Fibroblast of skin of left quadriceps (primary cell): Measurements from ENCODE around the gene ARID5B.
"Not testable (repeated sequence)": the region's sequence is repeated elsewhere in the genome, so short reads cannot be mapped to it uniquely, and the experiment has no call there.

Experiments used
- DNase-seq, 2 experiments: peaks; one replicate each; pipeline ENCODE4 v3.0.0-alpha.2; 2013; ENCODE audit warnings: low read depth in 2 of 2

ARID5B gene

DNA sequence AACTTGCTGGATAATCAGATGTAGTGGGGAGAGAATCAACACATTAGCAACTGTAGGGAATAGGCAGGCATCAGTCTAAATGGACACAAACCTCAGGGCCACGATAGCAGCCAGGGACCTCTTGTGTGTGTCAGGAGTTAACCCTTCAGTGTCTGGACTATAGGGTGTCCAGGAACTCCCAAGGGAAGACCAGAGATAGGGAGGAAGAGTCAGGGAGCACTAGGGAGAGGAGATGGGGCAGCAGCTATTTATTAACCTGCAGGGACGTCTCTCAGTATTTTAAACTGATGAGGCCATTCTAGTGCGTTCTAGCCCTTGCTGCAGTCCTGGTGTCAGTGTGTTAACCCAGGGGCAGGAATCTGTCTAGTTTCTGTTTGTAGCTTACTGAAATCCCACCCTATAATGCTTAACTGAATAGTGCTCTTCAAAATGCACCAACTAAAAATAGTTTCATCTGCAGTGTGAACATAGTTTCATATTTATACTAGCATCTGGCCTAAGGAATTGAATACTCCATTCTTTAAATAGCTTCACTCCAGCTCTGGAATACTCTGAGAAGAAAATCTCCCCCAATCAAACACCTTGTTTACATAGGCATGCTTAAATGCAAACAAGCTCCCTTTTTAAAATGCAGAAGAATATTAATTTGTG is 62.7 kb downstream of the ARID5B start:
- no peak for DNase-seq

DNA sequence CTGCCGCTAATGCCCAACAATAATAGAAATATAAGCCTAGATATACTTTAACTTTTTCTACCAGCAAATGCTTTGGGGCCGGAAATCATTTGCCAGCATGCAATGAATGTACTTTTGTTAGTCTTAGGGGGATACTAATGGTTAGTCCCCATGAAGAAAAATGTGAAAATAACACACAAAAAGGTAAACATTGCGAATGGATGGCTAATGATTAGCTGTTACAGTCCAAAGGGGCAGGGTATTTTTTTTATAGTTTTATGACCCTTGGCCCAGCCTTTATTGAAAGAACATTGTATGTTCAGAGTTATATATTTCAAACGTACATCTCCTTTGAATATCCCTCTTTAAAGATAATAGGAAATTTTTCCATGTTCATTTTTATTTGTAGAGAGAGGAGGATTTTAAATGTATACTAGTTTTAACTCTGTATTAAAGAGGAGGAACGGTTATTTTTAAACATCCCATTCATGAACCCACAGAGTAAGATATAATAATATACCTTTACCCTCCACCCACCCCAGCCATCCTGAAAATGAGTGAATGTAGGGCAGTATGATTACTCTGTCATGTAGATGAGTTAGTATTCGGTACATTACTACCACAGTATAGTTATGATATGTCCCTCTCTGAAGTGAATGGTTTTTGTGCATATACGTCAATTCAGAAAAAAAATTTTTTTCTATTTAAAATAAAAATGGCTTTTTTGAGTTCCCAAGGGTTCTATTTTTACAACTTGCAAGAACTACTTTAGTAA is 63.6 kb downstream of the ARID5B start:
- DNase-seq, result no peak

DNA sequence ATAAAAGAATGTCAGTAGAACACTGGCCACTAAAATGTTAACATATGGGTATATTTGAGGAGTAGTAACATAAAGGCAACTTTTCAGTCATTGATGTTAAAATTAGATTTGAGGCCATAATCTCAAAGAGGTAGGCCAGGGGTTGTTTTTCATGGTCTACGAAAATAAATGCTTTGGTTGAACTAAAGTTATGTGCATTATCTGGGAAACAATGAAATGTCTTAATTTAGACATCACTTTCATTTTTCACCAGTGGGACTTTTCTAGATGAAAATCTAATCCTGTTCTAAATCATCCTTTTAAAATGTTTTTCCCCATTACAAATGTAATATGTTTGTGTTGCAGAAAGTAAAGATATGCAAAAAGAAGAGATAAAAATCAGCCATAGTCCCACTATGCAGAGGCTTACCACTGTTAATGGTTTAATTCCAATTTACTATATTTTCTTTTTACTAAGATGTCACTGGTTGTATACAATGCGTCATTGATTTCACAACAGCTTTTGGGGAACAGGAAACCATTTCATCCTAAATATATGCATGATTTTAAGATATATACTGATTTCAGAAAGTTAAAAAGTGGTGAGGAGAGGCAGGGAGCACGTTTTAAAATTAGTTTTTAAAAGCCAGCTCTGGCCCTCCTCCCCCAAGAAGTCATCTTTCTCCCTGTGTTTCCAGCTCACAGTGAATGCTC is 64.3 kb downstream of the ARID5B start:
- no peak for DNase-seq

DNA sequence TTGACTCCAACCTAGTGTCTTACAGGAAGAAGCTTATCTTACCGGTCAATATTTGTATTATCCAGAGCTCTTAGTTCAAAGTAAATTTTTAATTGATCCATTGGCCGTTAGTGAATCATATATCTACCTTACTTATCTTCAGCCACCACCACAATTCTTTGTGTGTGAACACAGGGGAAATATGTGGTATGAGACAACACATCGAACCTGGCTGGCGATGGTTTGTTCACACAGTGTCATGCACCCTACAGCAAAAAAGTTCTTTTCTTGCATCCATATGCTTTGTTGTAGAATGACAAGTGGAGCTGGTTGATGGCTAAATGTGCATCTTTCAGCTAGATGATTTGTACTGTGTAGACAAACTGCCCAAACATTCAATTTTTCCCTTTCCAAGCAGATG is 65.8 kb downstream of the ARID5B start:
- DNase-seq, result no peak

DNA sequence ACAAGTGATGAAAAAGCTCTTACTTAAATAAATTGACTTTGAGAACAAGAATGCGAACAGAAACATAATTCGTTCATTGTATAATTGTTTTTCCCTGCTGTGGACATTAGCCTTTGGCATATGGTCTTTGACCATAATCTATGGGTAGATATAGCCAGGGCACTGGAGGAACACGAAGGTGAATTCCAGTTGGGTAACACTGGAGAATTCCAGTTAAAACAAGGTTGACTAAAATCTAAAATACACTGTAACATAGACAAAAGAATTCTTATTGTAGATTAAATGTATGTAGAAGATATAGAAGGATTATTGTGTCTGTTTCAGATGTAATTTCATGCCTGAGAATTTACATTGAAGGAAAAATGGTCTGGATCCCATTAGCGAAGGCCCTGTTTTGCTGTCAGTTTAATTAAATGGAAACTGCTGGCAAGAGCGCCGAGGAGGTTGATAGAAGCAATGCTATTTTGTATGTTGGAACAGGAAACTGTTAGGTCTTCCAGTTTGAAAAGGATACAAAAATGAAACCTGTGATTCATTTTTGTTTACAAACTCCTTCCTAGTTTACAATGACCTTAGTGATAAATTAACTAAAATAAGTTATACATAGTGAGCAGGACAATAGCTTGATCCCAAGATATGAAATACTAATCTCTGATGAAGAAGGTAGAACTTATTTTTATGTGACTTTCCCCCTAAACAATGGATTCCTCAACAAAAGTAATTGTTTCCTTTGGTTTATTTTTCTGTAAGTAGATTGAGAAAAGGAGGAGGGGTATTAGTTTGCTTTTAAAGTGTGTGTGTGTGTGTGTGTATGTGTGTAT is 68.9 kb downstream of the ARID5B start:
- peak; percentile 54 to 57 for DNase-seq

DNA sequence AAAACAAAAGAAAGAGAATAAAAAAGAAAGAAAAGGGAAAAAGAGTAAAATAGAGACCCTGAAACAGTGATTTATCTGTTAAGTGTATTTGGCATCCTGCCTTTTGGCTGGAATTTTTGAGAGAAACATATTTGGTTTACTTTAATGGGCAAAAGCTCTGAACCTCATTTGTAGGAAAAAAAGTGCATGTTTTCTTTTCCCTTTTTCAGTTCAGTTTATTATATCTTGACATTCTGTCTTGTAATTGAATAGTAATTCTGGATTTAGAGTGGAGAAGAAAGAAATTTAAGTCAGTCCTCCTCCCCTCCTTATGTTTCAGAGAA is 69.5 kb downstream of the ARID5B start:
- DNase-seq, result no peak

DNA sequence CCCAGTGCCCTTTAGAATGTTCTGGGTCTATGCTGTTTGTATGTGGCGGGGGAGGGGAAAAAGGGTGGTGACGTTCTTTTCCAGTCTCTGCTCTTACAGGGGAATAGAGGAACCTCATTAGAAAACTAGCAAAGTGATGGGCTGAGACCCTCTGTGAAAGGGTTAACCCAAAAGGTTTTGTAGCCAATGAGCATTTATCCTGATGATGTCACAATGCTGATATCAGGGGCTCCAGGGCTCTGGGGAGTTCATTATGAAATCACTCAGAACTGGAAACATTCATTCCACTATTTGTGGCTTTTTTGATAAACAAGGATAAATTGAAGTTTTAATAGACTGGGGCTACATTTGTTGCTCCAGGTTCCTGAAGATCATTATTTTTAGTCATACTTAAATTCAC is 71.7 kb downstream of the ARID5B start:
- DNase-seq, result no peak

DNA sequence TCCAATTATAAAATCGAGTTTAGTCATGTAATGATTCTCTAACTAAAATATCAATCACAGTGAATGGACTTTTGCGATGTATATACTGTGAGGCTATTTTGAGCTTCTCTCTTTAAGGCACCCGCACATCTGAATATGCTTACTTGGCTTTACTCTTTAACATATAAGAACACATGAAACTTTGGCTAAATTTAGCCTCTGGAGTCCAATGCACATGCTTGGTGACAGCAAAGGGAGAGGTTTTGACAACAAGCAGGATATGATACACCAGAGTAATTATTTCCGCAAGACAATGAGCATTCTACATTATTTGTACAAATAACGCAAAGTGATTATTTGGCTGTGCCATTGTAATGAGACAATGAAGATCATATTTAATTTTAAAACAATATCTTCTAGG is 72.4 kb downstream of the ARID5B start:
- DNase-seq, result no peak

DNA sequence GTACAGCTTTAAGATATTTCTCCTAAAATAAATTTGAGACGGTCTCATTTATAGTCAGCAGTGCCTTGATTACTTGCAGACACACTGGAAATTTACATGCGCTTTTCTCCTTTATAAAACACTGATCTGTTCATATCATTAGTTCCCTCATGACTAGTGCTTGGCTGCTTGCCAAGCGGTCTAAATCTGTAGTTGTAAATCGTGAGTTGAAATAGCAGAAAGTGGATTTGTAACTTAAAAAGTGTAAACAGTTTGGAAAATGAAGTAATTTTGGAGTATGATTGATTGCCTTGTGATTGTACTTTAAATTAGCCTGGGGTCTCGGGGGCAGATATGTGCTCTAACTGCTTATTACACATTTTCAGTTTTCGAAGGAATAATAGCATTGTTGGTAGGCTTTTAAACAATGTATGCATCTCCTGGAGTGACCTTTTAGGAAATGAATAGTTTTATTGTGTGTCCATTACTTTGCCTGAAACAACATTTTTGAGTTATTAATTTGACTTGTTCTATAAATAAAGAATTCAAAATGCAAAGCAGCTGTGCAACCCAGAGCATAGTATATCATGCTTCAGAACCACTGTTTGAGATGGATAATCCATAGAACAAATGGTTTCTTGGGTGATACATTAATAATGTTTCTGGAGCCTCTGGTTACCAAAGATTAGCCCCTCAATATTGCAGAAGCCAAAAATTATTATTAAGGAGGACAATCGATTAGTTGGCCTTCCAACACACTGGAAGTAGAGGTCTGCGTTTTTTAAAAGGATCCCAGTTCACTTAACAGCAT is 73.3 kb downstream of the ARID5B start:
- DNase-seq, result peak; percentile 68 to 73

DNA sequence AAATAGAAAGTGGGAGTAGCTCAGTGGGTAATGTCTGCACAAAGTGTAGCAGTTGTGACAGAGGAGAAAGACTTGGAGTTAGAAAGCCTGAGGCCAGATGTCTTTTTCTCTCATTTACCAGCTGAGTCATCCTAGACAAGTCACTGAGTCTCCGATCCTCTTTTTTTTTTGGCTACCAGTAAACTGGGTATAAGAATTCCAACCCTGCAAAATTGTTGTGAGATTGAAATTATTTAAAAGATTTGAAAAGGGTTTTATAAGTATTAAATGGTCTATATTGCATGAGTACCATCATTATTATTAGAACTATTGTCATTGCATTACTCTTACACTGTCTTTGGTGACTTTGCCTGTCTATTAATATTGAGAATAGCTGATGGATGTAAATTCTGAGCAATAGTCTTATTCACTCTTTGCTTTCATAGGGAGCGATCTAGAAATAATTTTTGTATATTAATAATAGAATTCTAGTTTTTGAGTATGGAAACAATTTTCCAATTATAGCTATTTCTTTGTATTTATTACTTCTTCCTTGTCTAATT is 74.0 kb downstream of the ARID5B start:
- DNase-seq, result peak; percentile 55 to 61

DNA sequence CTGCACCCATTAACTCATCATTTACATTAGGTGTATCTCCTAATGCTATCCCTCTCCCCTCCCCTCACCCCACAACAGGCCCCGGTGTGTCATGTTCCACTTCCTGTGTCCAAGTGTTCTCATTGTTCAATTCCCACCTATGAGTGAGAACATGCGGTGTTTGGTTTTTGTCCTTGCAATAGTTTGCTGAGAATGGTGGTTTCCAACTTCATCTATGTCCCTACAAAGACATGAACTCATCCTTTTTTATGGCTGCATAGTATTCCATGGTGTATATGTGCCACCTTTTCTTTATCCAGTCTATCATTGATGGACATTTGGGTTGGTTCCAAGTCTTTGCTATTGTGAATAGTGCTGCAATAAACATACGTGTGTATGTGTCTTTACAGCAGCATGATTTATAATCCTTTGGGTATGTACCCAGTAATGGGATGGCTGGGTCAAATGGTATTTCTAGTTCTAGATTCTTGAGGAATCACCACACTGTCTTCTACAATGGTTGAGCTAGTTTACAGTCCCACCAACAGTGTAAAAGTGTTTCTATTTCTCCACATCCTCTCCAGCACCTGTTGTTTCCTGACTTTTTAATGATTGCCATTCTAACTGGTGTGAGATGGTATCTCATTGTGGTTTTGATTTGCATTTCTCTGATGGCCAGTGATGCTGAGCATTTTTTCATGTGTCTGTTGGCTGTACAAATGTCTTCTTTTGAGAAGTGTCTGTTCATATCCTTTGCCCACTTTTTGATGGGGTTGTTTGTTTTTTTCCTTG is 75.6 kb downstream of the ARID5B start:
- DNase-seq, result not testable (repeated sequence)

DNA sequence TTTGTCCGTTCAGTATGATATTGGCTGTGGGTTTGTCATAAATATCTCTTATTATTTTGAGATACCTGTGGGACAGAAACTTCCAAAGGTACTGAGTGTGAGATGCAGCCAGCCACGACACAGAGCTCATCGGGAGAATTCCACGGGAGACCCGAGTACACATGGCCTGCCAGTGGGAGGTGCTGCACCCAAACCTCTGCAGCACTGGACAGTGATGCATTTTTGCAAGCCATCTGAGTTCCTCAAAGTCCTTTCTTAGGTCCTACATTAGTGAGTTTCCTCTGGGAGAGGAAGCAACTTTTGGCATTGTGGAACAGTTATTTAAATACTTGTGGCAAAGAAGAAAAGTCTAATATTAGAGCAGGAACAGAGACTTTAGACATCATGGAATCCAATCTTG is 77.5 kb downstream of the ARID5B start:
- no peak for DNase-seq

DNA sequence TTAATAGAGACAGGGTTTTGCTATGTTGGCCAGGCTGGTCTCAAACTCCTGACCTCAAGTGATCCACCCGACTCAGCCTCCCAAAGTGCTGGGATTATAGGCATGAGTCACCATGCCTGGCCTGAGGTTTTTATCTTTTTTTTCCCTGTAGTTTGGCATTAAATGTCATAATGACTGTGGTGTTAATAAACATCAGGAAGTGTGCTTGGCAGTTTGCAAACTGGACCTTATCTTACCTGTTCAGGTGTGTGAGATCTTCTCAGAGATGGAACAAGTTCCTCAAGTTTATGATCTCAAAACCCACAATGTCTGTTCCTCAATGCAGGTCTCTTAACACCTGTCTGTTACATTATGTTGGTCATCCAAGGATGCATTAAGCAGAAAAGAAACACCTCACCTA is 80.0 kb downstream of the ARID5B start:
- DNase-seq, result no peak

DNA sequence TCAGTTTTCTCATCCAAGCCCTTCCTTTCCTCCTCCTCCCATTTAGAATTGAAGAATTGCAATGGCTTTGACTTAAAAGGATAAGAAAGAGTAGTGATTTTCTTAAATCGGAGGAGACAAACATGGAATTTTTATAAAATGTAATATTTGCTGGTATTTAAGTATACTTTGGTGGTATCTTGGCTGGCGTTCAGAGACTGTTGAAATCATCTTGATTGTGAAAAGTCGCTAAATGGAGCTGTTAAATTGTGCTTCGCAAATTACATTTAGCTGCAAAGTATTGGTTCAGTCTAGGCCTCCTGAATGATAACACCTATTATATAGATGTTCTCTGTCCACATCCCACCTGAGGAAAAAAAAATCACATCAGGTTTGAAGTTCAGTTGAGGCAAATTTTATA is 81.8 kb downstream of the ARID5B start:
- no peak for DNase-seq

DNA sequence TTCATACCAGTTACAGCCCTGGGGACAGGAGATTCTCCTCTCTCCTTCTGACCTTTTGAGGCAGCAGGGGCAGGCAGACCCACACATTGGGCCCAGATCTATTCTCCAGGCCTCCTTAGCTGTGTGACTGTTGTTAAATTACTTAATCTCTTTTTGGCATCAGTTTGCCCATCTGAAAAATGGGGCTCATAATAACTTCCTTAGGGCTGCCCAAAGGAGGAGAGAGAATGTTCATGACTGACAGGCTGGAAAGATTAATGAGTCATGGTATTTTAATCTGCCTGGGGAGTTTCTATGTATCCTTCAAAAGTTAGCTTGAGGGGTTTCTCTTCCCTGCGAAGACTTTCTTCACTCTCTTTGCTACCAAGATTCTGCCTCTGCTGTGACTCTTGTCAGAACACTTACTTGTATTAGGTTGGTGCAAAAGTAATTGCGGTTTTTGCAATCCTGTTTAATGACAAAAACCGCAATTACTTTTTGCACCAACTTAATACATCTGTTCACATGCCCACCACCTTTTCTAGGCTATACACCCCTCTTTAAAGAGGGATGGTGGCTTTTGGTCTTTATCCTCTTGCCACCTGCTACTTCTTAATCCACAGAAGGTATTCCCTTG is 83.4 kb downstream of the ARID5B start:
- no peak for DNase-seq

DNA sequence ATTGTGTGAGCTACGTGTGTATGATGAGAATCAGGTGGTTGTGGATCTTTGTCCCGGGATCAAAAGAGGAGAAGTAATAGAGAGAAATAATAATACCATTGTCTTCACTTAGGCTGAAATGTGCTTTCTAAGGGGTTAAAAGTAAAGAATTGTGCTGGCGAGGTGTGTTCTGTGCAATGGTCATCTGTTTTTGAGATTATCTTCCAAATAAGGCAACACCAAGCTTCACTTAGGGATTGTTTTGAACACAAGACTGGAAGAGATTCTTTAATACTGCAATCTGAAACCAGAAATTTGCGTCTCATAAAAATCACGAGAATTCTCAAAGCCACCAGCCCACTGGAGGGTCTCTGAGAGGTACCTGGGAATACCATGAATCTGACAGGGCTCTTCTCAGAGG is 84.2 kb downstream of the ARID5B start:
- DNase-seq, result no peak

DNA sequence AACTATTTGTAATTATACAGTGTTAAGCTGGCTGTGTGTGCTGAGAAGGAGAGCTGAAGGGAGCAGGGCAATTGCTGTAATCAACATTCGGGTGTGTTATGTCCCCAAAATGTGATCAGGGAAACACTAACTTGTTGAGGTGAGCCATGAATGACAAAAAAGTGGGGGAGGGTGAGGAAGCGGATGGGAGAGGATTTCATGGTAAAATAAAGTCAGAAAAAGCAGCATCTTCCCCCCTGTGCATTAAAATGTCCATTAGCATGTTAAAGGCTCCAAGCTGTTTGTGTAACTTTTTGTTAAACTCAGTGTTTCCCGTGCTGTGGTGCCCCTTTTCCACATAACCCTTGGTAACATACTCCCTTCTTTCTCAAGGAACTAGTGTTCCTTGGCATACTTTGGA is 84.9 kb downstream of the ARID5B start:
- DNase-seq, result no peak

DNA sequence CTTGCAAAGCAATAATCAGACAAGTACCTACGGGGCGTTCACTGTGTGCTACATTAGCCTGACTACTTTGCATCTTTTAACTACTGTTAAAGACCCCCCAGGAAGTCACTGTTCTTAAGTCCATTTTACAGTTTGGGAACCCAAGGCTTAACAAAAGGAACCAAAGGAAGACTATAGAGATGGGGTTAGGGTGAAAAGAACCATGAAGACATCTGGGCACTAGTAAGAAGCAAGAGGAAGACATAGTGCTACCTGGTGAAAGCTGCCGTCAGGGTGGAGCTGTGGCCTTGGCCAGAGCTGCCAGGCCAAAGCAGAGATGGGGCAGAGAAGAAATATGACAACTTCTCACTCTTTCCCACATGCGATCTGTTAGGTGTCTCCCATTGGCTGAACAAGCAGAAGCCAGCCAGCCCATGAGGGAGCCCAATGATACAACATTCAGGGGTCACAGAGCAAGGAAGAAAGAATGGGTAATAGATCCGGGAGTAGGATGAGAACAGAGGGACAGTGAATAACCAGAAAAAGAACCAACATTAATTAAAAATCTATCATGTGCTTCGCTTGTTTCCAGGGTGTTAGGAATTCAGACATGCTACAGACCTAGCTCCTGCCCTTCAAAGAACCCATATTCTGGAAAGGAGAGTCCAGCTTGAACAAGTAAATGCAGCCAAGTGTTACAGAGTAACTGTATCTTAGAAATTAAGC is 85.4 kb downstream of the ARID5B start:
- DNase-seq, result no peak

DNA sequence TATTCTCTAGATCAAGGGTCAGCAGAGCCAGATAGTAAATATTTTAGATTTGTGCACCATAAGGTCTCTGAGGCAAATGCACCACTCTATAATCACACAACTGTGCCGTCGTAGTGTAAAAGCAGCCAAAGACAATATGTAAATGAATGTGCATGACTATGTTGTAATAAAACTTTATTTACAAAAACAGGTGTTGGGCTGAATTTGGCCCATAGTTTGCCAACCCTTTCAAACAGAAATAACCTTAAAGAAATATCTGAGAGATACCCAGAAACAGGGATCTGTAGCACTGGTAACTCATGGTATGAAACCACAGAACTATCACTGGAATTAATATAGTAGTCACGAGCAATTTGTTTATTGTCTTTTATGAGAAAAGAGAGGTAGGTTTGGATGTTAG is 86.0 kb downstream of the ARID5B start:
- no peak for DNase-seq
